GM23338 (cell line): ENCODE results near the gene NTMT1. TPM values are rescaled to one million over a fixed set of nuclear protein-coding genes. Genes with fewer than 3 reads are reported as not detected.

ENCODE experiments used
- polyA plus RNA-seq: library from polyadenylated mRNA; unstranded; fragments of >200 nt; fragmentation: Nextera tagmentation; extraction: Ambion mirVana; gene quantifications from 2 replicates; pipeline ENCODE4 v1.2.1, GENCODE V29; 2016
- total RNA-seq: library from RNA; depleted of rRNA; stranded (reverse); fragments of >200 nt; shearing (Covaris generic); gene quantifications from 2 replicates; pipeline ENCODE4 v1.2.3, GENCODE V29; 2014; rRNA removed

NTMT1 gene
- total and polyA plus RNA-seq, 2 experiments from 2014 or later = 59.4 to 108 TPM

Other genes with a start within 250 kb of the NTMT1 start
- not detected in 2 replicates for gene C9orf50, start 5.1 kb upstream of the NTMT1 start, total RNA-seq
- gene C9orf50, start 5.1 kb upstream of the NTMT1 start, polyA plus RNA-seq = not detected in 2 replicates
- gene ASB6, start 16.0 kb downstream of the NTMT1 start, total RNA-seq = 15.6 and 19.8 TPM in 2 replicates
- 8.8 and 9.7 TPM in 2 replicates for gene ASB6, start 16.0 kb downstream of the NTMT1 start, polyA plus RNA-seq
- 4.5 and 8.3 TPM in 2 replicates for gene PRRX2, start 39.5 kb downstream of the NTMT1 start, total RNA-seq
- 5.6 and 5.8 TPM in 2 replicates for gene PRRX2, start 39.5 kb downstream of the NTMT1 start, polyA plus RNA-seq
- gene PTGES, start 126.9 kb downstream of the NTMT1 start, total RNA-seq = 3.6 and 3.9 TPM in 2 replicates
- gene PTGES, start 126.9 kb downstream of the NTMT1 start, polyA plus RNA-seq = 2.8 and 3.3 TPM in 2 replicates
- 36.2 and 42.4 TPM in 2 replicates for gene TOR1B, start 177.0 kb downstream of the NTMT1 start, total RNA-seq
- gene TOR1B, start 177.0 kb downstream of the NTMT1 start, polyA plus RNA-seq = 8.8 and 10.6 TPM in 2 replicates
- 33.9 and 45.7 TPM in 2 replicates for gene TOR1A, start 198.0 kb downstream of the NTMT1 start, total RNA-seq
- gene TOR1A, start 198.0 kb downstream of the NTMT1 start, polyA plus RNA-seq = 23.6 and 24.2 TPM in 2 replicates
- 34.4 and 46.1 TPM in 2 replicates for gene C9orf78, start 209.1 kb downstream of the NTMT1 start, total RNA-seq
- 72.8 and 84.6 TPM in 2 replicates for gene C9orf78, start 209.1 kb downstream of the NTMT1 start, polyA plus RNA-seq
- 12.0 and 13.0 TPM in 2 replicates for gene USP20, start 209.3 kb downstream of the NTMT1 start, total RNA-seq
- 9.9 and 10.4 TPM in 2 replicates for gene USP20, start 209.3 kb downstream of the NTMT1 start, polyA plus RNA-seq